GM13976 (cell line): ENCODE measurements around the gene PARD3.

Experiments
- DNase-seq: peaks from one replicate; pipeline ENCODE4 v3.0.0; 2012; ENCODE audit warnings: low spot score
- in situ Hi-C: fragments of 300-500 bp; cut with MboI; formaldehyde crosslinking; loops from one replicate; pipeline ENCODE4 v1.12.0; 2022; ENCODE audit warnings: low sequenced_read_pairs, mixed read lengths, inconsistent platforms; ENCODE audit not compliant: unreplicated experiment
- TF ChIP-seq, protein P1 (sequence below): IDR thresholded peaks from 2 replicates; pipeline ENCODE4 v1.5.1; 2012; ENCODE audit warnings: borderline replicate concordance, mild to moderate bottlenecking; ENCODE audit not compliant: insufficient read depth; ENCODE audit errors: extremely low read depth, missing control alignments, control extremely low read depth

The PARD3 gene

DNA sequence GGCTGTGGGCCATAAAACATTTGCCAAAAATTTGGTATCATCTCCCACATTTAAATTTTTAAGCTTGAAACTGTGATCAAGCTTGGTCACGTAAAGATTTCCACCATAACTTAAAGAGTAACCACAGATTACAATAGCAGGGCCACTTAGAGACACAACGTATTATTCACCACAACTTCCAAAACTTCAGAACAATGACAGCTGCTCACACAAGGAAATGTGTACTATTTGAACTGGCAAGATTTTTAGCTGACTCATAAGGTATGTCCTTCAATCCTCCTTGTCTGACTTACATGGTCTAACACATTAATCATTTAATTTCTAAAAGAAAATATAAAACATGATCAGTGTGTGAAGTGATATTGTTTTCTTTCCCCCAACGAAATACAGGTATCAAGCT is 234.5 kb downstream of the PARD3 start:
- in situ Hi-C loops = no loop called here
- TF ChIP-seq, protein P1, sequence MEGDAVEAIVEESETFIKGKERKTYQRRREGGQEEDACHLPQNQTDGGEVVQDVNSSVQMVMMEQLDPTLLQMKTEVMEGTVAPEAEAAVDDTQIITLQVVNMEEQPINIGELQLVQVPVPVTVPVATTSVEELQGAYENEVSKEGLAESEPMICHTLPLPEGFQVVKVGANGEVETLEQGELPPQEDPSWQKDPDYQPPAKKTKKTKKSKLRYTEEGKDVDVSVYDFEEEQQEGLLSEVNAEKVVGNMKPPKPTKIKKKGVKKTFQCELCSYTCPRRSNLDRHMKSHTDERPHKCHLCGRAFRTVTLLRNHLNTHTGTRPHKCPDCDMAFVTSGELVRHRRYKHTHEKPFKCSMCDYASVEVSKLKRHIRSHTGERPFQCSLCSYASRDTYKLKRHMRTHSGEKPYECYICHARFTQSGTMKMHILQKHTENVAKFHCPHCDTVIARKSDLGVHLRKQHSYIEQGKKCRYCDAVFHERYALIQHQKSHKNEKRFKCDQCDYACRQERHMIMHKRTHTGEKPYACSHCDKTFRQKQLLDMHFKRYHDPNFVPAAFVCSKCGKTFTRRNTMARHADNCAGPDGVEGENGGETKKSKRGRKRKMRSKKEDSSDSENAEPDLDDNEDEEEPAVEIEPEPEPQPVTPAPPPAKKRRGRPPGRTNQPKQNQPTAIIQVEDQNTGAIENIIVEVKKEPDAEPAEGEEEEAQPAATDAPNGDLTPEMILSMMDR = no peak
- DNase-seq = no peak

DNA sequence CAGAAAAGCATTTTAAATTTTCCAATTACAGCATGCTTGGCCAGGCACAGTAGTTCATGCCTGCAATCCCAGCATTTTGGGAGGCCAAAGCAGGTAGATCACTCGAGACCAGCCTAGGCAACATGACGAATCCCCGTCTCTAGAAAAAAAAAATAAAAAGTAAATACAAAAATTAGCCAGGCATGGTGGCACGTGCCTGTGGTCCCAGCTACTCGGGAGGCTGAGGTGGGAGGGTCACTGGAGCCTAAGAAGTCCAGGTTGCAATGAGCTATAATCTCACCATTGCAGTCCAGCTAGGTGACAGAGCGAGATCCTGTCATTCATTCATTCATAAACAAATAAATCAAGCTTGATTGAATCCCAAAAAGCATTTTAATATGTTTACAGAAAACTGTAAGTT is 234.9 kb downstream of the PARD3 start:
- in situ Hi-C loops = no loop called here
- TF ChIP-seq, protein P1 = no peak
- DNase-seq = no peak

DNA sequence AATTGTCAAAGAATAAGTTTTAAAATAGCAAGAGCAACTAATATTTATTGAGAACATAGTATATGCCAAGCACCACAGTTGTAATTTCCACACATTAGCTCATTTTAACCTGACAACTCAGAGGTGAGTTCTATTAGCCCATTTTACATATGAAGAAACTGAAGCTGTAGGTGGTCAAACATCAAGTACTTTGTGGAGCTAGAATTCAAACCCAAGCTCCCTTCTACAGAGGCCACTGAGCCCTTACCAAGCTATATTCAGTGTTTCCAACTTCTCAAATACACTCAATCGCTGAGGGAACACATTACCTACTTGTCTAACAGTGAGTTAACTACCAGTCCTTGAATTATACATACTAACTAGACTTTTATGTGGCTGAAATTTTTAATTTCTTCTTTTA is 236.6 kb downstream of the PARD3 start:
- TF ChIP-seq, protein P1 = no peak
- in situ Hi-C loops = no loop called here
- no peak for DNase-seq

DNA sequence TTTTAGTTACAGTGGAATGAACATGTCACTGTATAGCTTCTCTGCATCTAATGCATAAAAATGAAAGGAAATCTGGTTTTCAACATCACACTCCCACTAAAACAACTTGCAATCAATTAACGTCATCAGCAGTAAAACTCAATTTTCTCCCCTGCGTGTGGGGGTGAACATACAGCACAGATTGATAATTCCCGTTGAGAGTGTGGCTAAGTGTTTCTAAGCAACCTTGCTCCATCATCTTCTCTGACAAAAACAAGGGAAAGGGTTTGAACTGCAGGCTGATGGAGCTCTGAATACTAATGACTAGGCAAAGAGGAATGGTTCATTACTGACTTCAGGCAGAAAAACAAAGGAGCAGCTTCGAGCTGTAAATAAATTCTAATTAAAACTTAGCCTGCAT is 238.3 kb downstream of the PARD3 start:
- DNase-seq = no peak
- in situ Hi-C loops = no loop called here
- TF ChIP-seq, protein P1 = no peak

DNA sequence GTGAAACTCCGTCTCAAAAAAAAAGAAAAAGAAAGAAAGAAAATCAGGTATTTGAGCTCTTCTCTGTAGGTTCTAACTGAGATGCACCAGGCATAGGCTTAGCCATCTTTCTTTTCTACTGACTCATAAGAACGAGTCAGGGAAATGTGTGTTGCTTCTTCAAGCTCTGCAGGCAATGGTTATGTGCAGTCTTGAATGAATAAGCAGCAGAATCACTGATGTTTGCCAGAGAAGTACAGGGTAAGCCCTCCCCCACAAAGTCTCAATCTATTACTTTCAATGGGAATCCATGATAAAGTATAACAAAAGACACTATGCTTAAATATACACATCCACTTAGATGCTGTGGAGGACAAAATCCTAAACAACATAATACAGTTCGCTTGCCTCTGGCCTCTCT is 239.2 kb downstream of the PARD3 start:
- no peak for DNase-seq
- in situ Hi-C loops = no loop called here
- TF ChIP-seq, protein P1 = no peak

DNA sequence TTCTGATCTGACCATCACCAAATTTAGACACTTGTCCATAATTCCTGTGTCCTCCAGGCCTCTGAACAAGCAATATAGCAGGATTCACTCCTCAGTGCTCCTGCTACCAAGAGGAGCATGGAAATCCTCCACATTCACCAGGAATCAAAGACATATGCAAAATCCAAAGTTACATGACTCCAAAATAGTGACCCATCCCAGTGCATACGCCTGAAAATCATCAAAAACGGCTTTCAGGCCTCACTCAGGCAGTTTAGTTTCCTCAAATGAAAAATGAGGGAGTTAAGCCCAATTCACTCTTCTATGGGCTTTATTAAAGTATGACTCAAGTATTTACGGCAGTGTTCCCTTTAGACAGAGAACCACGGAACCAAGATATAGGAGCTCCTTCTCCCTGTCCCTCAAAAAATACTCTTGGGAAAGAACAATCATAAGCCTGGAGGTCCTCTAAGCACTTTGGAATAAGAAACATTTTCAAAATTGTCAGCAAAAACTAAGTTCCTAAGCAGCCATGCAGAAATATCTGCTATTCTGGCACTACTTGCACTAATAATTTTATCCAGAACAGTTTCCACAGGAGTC is 240.7 kb downstream of the PARD3 start:
- TF ChIP-seq, protein P1 = no peak
- DNase-seq = no peak
- in situ Hi-C loops = no loop called here
